NT2/D1 (cell line): Measurements from ENCODE around the gene KITLG.

Source experiments
- DNase-seq: peaks from one replicate; pipeline ENCODE4 v3.0.0-alpha.2; 2011; ENCODE audit warnings: low read depth, low spot score
- H3K27me3 ChIP-seq: 2 replicates; pipeline ENCODE4 v1.6.0; 2011; ENCODE audit warnings: mild to moderate bottlenecking; ENCODE audit not compliant: insufficient read length, insufficient read depth
- H3K36me3 ChIP-seq: 2 replicates; pipeline ENCODE4 v1.6.1; 2011; ENCODE audit warnings: mild to moderate bottlenecking, low read length, mixed read lengths; ENCODE audit not compliant: insufficient read depth, insufficient read length
- H3K4me1 ChIP-seq: 2 replicates; pipeline ENCODE4 v1.5.1; 2011; ENCODE audit not compliant: insufficient read depth, insufficient read length
- H3K4me3 ChIP-seq: 2 replicates; pipeline ENCODE4 v1.5.1; 2011; ENCODE audit warnings: low read depth; ENCODE audit not compliant: insufficient read length
- H3K9ac ChIP-seq: 2 replicates; pipeline ENCODE4 v1.6.0; 2011; ENCODE audit warnings: low read depth; ENCODE audit not compliant: insufficient read length
- H3K9me3 ChIP-seq: 2 replicates; pipeline ENCODE4 v1.5.1; 2011; ENCODE audit warnings: mild to moderate bottlenecking, low read length; ENCODE audit not compliant: insufficient read depth
- SUZ12 ChIP-seq: IDR thresholded peaks from 2 replicates; pipeline ENCODE4 v1.6.1; 2011; ENCODE audit not compliant: insufficient read length, insufficient read depth; ENCODE audit errors: extremely low read depth
- YY1 ChIP-seq: IDR thresholded peaks from 2 replicates; pipeline ENCODE4 v1.6.1; 2011; ENCODE audit not compliant: insufficient read length, insufficient read depth
- ZNF274 ChIP-seq: IDR thresholded peaks from 2 replicates; pipeline ENCODE4 v1.6.1; 2011; ENCODE audit warnings: mild to moderate bottlenecking, low read depth, low read length

Gene KITLG

DNA sequence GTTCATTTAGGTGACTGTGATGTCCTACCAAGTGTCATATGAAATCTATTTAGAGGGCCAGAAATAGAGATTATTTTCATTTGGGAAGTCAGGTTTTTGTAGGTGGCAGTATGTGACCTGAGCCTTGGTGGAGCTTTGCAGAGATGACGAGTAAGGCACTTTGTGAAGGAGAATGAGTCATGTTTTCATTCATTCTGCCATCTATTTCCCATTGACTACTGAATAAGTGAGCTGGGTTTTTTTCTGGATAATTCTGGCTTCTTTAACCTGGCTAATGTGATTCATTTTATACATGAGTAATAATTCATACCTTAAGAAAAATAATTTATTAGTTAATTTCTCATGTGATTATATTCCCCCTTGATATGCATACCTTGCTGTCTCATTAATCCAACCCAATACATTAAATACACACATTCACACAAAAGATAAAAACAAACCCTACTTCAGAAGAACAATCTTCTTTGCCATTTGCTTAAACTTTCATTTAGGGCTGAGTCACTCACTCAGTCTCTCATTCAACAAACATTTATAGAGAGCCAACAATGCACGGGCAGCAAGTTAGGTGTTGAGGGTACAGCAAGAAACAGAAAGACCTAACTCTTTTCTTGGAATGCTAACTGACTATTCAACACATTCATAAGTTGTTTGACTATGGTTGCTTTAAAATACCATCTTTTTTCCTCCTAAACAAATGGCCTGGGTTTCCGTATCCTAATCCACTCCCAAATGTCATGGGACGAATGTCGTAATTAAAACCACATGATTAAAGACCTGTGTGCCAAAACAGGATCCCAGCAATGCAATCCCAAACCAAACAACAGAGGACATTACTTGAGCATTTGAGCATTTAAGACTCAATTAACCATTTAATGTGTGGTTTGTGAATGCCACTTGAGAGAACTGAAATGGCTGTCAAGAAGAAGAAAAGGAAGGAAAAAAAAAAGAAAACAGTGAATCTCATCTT is 78.0 kb downstream of the KITLG start:
- Histone ChIP-seq H3K9me3 (no peaks in the 10 kb centered on the region), H3K36me3 (no peaks in the 10 kb centered on the region), H3K9ac (no peak overlapping the region), H3K4me3 (no peak overlapping the region), H3K27me3 (no peaks in the 10 kb centered on the region), H3K4me1 (no peaks in the 10 kb centered on the region)
- DNase-seq = no peak
- TF ChIP-seq ZNF274 = no peak
- no peak for TF ChIP-seq SUZ12
- TF ChIP-seq YY1 = no peak

GRCh38 chr12:88496891-88497371 is 83.3 kb downstream of the KITLG start:
- no peaks in the 10 kb centered on the region for H3K27me3 ChIP-seq
- no peak for TF ChIP-seq ZNF274
- TF ChIP-seq YY1 = no peak
- TF ChIP-seq SUZ12 = no peak
- no peaks in the 10 kb centered on the region for H3K36me3 ChIP-seq
- no peak overlapping the region for H3K4me3 ChIP-seq
- no peaks in the 10 kb centered on the region for H3K9me3 ChIP-seq
- no peaks in the 10 kb centered on the region for H3K4me1 ChIP-seq
- H3K9ac ChIP-seq = no peak overlapping the region
- no peak for DNase-seq

DNA sequence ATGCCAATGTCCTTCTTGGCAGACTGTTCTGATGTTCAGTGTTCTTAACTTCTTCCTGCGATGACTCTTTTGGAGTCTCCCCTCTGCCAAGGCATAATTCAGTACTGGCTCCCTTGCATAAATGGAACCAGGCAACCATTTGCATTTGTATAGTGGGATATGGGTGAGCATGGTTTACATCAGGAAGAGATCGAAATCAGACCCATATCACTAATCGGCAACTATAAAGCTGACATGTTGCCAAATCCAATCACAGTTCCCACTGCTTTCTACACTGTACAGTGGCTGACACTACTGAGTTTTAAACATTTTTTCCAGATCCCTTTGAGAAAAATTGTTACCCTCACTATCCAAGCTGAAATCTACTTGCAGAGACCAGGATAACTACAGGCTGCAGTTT is 83.8 kb downstream of the KITLG start:
- Histone ChIP-seq H3K9ac (no peak overlapping the region), H3K4me1 (no peaks in the 10 kb centered on the region), H3K9me3 (no peaks in the 10 kb centered on the region), H3K4me3 (no peak overlapping the region), H3K36me3 (no peaks in the 10 kb centered on the region), H3K27me3 (no peaks in the 10 kb centered on the region)
- TF ChIP-seq ZNF274 = no peak
- no peak for TF ChIP-seq YY1
- TF ChIP-seq SUZ12 = no peak
- no peak for DNase-seq

DNA sequence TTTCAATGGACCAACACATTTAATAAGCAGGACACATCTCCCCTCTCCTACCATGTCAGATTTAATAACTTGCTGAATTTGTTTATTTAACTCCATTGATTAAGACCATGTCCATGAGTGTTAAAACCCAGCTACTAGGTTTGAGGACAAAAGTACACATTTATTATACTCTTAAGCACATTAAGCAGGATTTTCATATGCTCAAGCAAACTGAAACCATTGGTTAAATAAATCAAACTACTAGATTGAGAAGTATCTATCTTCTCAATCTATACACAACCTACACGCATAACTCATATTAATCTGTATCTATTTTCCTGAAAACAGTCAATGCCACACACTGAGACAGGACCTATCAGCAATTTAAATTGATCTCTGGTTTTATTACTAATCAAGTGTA is 85.2 kb downstream of the KITLG start:
- H3K36me3 ChIP-seq = no peaks in the 10 kb centered on the region
- no peaks in the 10 kb centered on the region for H3K4me1 ChIP-seq
- H3K9ac ChIP-seq = no peak overlapping the region
- DNase-seq = no peak
- TF ChIP-seq ZNF274 (no peak), YY1 (no peak), SUZ12 (no peak)
- no peak overlapping the region for H3K4me3 ChIP-seq
- H3K27me3 ChIP-seq = no peaks in the 10 kb centered on the region
- no peaks in the 10 kb centered on the region for H3K9me3 ChIP-seq

DNA sequence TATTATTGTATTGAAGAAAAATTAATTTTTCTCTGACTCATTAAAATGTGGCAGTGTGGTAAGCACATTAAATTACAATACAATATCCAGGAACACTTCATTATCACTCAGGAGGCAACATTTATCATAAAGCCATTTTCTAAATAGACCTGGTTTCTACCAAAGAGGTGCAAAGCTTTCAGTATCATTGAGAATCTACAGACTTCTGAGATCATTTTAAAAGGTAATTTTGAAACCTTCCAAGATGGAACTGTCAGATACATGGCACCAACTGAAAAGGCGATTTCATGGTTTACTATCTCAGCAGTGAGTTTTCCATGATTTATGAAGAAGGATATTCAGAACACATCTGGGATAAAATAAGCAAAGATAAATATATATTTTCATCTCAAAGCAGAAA is 85.8 kb downstream of the KITLG start:
- H3K36me3 ChIP-seq = no peaks in the 10 kb centered on the region
- H3K9ac ChIP-seq = no peak overlapping the region
- no peak overlapping the region for H3K4me3 ChIP-seq
- DNase-seq = no peak
- no peak for TF ChIP-seq YY1
- TF ChIP-seq ZNF274 = no peak
- TF ChIP-seq SUZ12 = no peak
- no peaks in the 10 kb centered on the region for H3K27me3 ChIP-seq
- no peaks in the 10 kb centered on the region for H3K9me3 ChIP-seq
- no peaks in the 10 kb centered on the region for H3K4me1 ChIP-seq

GRCh38 chr12:88493636-88494035 is 86.6 kb downstream of the KITLG start:
- H3K36me3 ChIP-seq = no peaks in the 10 kb centered on the region
- no peaks in the 10 kb centered on the region for H3K27me3 ChIP-seq
- TF ChIP-seq SUZ12 (no peak), YY1 (no peak), ZNF274 (no peak)
- no peak for DNase-seq
- H3K9ac ChIP-seq = no peak overlapping the region
- no peak overlapping the region for H3K4me3 ChIP-seq
- H3K9me3 ChIP-seq = no peaks in the 10 kb centered on the region
- no peaks in the 10 kb centered on the region for H3K4me1 ChIP-seq

- no peak for DNase-seq
These were observed 89.8 kb downstream of the KITLG start for GRCh38 chr12:88490425-88490824.

More at GRCh38 chr12:88490425-88490824, 89.8 kb downstream of the KITLG start:
- no peak overlapping the region for H3K4me3 ChIP-seq
- TF ChIP-seq YY1 = no peak
- no peak for TF ChIP-seq SUZ12
- no peak for TF ChIP-seq ZNF274
- no peaks in the 10 kb centered on the region for H3K4me1 ChIP-seq
- no peaks in the 10 kb centered on the region for H3K27me3 ChIP-seq
- no peaks in the 10 kb centered on the region for H3K9me3 ChIP-seq
- H3K36me3 ChIP-seq = no peaks in the 10 kb centered on the region
- H3K9ac ChIP-seq = no peak overlapping the region
